ENCODE measurements around the gene SPTY2D1.

SPTY2D1 gene

DNA sequence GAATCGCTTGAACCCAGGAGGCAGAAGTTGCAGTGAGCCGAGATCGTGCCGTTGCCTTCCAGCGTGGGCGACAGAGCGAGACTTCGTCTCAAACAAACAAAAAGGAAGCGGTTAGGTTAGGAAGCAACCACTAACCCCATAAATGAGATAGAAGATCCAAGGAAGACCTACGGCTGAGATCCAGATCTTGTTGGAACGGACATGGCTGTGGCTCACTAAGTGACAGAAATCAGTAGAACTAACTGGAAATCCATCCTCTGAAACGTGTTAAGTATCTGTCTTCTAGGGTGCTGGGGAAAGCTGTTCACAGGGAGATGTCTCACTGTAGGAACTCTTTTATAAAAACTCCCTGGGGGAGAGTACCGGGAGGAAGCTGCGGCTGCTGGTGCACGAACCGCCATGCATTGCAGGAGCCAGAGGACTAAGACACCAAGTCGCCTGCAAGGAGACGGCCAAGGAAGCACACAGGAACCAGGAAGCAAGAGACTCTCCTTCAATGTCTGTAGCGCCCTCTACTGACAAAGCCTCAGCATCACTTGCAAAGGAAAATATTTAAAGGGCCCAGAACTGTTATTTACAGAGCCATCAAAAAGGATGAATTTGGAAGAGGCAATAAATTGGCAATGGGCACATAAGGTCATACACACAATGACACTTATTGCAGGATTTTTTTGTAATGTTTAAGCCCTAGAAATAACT lies 16.9 kb upstream of the SPTY2D1 start:
- TF ChIP-seq RAD21 (IDR thresholded peaks at IDR 0.05; ENCODE audit: low read depth) (peak; percentile 77), NFIC (IDR thresholded peaks at IDR 0.05) (no peak)

DNA sequence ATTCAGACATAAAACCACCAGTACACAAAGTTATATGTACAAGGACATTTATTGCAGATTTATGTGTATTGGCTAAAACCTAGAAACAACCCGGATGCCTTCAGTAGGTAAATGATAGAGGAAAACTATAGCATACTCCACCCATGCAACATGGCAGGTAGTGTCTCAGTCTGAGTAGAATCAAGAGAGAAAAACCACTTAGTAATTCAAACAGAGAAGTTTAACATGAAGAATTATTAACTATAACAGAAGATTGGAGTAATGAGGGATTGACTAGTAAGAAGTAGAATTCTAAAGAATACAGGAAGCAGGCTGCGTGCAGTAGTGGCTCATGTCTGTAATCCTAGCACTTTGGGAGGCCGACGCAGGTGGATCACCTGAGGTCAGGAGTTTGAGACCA lies 16.2 kb upstream of the SPTY2D1 start:
- TF ChIP-seq CREB1 (IDR thresholded peaks at IDR 0.05; ENCODE audit: low read depth) (no peak), TEAD4 (IDR thresholded peaks at IDR 0.05) (no peak), TCF12 (IDR thresholded peaks at IDR 0.05; ENCODE audit: low read depth) (no peak), REST (IDR thresholded peaks at IDR 0.05; ENCODE audit: low read depth) (no peak)

- TF ChIP-seq YY1 (IDR thresholded peaks at IDR 0.05; ENCODE audit: low read depth) (no peak), TCF12 (IDR thresholded peaks at IDR 0.05; ENCODE audit: low read depth) (no peak), REST (IDR thresholded peaks at IDR 0.05; ENCODE audit: low read depth) (no peak), CREB1 (IDR thresholded peaks at IDR 0.05; ENCODE audit: low read depth) (no peak), NFIC (IDR thresholded peaks at IDR 0.05) (no peak), EGR1 (IDR thresholded peaks at IDR 0.05) (no peak)
- TF ChIP-seq, protein P1, sequence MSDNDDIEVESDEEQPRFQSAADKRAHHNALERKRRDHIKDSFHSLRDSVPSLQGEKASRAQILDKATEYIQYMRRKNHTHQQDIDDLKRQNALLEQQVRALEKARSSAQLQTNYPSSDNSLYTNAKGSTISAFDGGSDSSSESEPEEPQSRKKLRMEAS (IDR thresholded peaks at IDR 0.05) = no peak
Measured at GRCh38 chr11:18641677-18642076, 7.5 kb upstream of the SPTY2D1 start.

DNA sequence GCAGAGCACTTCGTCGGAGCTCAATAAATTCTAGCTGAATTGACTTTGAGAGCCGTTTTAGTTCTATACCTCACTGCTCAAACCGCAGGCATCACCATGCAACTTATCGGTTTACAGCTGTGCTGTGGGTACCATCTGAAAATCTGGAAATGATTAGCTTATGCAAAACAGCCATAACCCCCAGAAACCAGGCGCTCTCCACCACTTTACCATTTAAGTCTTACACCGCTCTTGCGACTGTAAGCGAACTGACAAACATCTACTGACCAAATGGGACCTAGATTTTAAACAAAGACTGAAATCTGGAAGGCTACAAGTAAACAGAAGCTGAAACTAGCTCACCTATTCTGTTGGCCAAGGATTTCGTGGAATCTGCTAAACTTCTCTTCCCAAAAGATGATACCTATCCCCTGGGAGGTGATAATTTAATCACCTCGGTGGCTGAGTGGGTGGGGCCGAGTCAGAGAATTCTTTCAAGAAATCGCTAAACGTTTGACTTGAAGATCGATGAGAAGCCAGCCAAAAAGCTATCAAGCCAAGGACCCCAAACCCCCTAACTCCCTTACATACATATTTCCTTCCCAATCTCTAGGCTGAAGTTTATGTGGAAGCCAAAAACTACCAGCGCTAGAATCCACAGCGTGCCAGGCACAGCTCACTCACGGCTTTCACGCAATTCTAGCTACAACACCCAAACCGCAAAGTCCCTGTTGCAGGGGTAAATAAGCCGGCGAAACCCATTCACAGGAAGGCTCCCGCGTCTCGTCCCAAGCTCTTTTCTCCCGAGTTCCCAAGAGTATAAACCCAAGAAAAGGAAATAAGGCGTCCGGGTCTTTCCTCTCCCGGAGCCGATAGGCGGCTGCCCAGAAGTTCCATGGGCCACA lies 644 bp downstream of the SPTY2D1 start:
- TF ChIP-seq CREB1 (IDR thresholded peaks at IDR 0.05; ENCODE audit: low read depth) = no peak
- TF ChIP-seq TCF12 (IDR thresholded peaks at IDR 0.05; ENCODE audit: low read depth) = no peak
- TF ChIP-seq CEBPB (IDR thresholded peaks at IDR 0.05) = no peak
- TF ChIP-seq ZBTB7A (IDR thresholded peaks at IDR 0.05; ENCODE audit: low read depth) = no peak

DNA sequence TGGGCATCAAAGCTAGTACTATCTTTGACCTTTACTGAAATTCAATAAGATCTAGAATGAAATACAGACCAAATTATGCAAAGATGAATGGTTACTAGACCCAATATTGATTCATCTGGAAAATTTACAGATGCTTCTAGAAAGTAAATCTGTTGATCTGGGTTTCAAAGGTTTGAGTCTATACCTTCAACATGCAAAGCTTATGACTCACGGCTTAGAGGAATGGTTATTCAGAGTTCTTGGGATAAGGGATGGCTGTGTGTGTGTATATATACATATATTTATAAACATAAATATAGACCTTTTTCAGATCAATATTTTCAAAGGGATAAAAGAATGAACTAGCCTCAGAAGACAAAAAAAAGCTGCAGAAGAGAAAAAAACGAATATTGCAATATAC lies 1.3 kb downstream of the SPTY2D1 start:
- no peak for TF ChIP-seq TCF12 (IDR thresholded peaks at IDR 0.05; ENCODE audit: low read depth)
- TF ChIP-seq REST (IDR thresholded peaks at IDR 0.05; ENCODE audit: low read depth) = no peak
- TF ChIP-seq, protein P2, sequence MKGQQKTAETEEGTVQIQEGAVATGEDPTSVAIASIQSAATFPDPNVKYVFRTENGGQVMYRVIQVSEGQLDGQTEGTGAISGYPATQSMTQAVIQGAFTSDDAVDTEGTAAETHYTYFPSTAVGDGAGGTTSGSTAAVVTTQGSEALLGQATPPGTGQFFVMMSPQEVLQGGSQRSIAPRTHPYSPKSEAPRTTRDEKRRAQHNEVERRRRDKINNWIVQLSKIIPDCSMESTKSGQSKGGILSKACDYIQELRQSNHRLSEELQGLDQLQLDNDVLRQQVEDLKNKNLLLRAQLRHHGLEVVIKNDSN (IDR thresholded peaks at IDR 0.05) = no peak
- TF ChIP-seq FOXM1 (IDR thresholded peaks at IDR 0.05; ENCODE audit: borderline replicate concordance, low read depth) = no peak
- no peak for TF ChIP-seq CEBPB (IDR thresholded peaks at IDR 0.05)
- TF ChIP-seq ZBTB7A (IDR thresholded peaks at IDR 0.05; ENCODE audit: low read depth) = no peak
- no peak for TF ChIP-seq TAF1 (IDR thresholded peaks at IDR 0.05; ENCODE audit: low read depth)
- TF ChIP-seq EGR1 (IDR thresholded peaks at IDR 0.05) = no peak
- TF ChIP-seq EP300 (IDR thresholded peaks at IDR 0.05; ENCODE audit: borderline replicate concordance) = no peak
- no peak for TF ChIP-seq RAD21 (IDR thresholded peaks at IDR 0.05; ENCODE audit: low read depth)
- no peak for TF ChIP-seq NFIC (IDR thresholded peaks at IDR 0.05)
- TF ChIP-seq YY1 (IDR thresholded peaks at IDR 0.05; ENCODE audit: low read depth) = no peak
